Retinal pigment epithelial cell (primary cell): ENCODE results near the gene ACOT7.

Source experiments
- DNase-seq: peaks from one replicate; pipeline ENCODE4 v3.0.0-alpha.2; 2010; ENCODE audit warnings: low read depth
- H3K4me3 ChIP-seq: 2 replicates; pipeline ENCODE4 v1.5.1; 2011; ENCODE audit warnings: mild to moderate bottlenecking, low read length, control low read depth, moderate library complexity
- TF ChIP-seq, protein P1 (sequence below): conservative IDR thresholded peaks from 2 replicates; pipeline ENCODE4 v1.5.1; 2011; ENCODE audit warnings: low read depth, low read length, control low read depth, inconsistent platforms

ACOT7 gene

DNA sequence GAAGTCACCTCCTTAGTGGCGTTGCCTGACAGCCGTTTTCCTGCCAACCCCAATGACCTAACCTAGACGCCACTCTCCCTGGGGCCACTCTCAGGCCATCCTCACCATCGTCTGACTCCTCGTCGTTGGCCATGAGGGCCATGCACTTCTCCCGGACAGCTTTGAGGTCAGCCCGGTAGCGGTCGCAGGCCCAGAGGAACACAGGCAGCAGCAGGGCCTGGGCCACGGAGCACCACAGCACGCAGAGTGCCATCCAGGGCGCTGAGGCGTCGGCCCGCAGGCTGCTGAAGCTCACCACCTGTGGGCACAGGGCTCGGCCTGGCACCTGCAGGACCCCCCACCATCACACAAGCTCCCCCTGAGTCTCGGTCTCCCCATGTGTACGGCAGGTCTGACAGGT lies 142.3 kb downstream of the ACOT7 start:
- no peak overlapping the region for H3K4me3 ChIP-seq
- TF ChIP-seq, protein P1, sequence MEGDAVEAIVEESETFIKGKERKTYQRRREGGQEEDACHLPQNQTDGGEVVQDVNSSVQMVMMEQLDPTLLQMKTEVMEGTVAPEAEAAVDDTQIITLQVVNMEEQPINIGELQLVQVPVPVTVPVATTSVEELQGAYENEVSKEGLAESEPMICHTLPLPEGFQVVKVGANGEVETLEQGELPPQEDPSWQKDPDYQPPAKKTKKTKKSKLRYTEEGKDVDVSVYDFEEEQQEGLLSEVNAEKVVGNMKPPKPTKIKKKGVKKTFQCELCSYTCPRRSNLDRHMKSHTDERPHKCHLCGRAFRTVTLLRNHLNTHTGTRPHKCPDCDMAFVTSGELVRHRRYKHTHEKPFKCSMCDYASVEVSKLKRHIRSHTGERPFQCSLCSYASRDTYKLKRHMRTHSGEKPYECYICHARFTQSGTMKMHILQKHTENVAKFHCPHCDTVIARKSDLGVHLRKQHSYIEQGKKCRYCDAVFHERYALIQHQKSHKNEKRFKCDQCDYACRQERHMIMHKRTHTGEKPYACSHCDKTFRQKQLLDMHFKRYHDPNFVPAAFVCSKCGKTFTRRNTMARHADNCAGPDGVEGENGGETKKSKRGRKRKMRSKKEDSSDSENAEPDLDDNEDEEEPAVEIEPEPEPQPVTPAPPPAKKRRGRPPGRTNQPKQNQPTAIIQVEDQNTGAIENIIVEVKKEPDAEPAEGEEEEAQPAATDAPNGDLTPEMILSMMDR: no peak
- DNase-seq: no peak

DNA sequence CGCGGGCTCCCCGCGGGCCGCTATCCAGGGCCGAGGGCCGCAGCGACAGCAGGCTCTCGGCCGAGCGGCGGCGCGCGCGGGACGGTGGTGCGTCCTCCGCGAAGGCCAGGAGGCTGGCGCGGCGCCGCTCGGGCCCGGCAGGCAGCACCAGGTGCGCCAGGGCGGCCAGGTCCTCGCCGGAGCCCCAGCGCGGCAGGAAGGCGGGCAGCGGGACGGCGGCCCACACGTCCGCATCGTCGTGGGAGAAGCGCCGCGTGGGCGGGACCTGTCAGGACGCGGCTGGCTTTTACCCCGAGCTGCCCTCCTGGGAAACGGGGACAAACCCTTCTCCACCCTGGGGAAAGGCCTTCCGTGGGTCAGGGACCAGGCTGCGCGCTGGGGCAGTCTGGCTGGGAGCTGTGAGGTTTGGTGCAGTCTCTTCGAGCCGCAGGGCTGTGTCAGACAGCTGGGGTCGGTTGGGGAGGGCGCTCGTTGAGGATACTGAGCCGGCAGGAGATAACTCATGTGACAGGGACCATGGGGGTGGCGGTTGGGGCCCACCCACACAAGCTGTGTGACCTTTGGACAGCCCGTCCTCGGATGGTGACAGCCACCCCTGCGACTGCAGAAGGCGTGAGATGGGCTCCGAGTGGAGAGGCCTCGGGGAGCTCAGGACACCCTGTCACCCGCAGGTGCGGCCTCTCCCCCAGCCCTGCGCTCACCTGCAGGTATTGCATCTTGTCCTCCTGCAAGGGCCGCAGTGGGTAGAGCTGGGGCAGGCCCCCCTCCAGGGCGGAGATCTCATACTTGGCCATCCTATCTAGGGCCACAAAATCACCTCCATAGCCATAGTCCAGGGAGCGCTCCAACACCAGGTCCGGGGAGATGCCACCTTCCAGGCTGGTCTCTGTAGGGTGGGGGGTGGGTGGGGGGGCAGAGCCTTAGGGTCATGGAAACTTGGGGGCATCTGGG lies 143.6 kb downstream of the ACOT7 start:
- DNase-seq: no peak
- TF ChIP-seq, protein P1: no peak
- no peak overlapping the region for H3K4me3 ChIP-seq

DNA sequence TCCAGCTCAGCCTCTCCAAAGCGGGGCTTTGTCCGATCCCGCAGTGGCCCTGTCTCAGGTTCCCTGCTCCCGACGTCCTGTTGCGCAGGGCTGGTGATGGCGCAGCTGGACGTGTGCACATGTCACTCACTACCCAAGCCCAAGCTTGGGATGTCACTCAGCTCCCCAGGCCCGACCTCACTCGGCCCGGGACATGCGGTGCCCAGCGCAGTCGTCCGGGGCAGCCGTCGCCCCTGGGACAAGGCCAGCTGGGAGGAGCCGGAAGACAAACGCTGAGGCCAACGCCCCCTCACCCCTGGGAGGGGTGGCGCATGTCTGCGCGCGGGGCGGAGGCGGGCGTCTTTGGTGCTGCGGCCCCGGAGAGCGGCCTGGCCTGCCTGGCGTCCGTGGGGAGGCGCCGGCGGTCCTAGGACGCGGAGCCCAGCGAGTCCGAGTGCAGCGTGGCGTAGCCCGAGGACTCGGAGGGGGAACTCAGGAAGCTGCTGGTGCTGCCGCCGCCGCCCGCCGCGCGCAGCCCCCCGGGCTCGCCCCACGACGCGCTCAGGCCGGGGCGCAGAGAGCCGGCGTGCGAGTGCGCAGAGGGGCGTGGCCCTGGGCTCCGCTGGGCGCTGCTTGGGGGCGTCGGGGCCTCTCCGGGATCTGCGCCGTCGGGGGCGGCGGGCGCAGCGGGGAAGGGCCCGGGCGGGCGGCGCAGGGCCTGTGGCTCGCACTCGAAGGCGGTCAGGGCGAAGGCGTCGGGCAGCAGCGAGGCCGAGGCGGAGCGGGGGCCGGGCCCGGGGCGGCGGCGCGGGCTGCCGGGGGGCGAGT lies 144.4 kb downstream of the ACOT7 start:
- no peak for DNase-seq
- TF ChIP-seq, protein P1: no peak
- no peak overlapping the region for H3K4me3 ChIP-seq

DNA sequence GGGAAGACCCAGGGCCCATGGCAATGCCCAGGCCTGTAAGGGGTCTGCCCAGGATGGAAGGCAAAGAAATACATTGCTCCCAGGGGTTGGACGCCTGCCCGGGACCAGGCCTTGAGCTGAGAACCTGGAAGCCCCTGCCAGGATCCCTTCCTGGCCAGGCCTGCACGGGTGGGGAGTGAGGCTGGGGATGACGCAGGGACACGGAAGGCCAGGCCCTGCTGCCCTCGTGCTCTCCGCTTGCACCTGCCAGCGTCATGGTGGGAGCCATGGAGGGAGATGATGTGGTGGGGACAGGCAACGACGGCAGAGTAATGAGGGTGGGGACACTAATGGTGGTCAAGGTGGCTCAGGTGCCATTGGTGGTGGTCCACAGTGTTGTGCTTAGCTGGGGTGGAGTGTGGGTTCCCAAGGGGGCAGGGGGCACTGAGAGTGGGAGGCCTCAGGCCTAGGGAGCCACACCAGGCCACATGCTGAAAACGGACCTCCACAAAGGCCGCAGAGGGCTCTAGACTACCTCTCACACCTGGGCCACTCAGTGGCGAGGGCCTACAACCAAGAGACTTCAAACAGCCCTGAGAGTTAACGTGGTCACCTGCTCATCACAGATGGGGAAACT lies 145.3 kb downstream of the ACOT7 start:
- TF ChIP-seq, protein P1: no peak
- no peak for DNase-seq
- no peak overlapping the region for H3K4me3 ChIP-seq

DNA sequence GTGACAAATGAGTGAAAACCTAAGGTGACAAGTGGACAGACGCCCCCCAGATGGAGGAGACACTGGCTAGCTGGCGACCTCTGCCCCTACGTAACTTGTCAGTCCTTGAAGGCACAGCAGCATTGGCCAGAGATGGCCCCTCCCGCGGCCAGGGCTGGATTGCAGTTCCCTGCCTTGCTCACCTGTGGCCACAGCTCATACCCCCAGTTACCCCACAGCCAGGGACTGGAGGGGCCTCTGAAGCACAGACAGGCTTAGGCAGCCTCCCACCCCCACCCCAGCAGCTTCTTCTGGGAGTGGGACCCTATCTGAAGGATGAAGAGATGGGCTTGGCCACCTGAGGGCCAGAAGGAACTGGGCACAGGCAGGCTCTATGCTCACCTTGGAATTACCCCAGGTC lies 145.9 kb downstream of the ACOT7 start:
- TF ChIP-seq, protein P1: no peak
- H3K4me3 ChIP-seq: no peak overlapping the region
- DNase-seq: no peak

DNA sequence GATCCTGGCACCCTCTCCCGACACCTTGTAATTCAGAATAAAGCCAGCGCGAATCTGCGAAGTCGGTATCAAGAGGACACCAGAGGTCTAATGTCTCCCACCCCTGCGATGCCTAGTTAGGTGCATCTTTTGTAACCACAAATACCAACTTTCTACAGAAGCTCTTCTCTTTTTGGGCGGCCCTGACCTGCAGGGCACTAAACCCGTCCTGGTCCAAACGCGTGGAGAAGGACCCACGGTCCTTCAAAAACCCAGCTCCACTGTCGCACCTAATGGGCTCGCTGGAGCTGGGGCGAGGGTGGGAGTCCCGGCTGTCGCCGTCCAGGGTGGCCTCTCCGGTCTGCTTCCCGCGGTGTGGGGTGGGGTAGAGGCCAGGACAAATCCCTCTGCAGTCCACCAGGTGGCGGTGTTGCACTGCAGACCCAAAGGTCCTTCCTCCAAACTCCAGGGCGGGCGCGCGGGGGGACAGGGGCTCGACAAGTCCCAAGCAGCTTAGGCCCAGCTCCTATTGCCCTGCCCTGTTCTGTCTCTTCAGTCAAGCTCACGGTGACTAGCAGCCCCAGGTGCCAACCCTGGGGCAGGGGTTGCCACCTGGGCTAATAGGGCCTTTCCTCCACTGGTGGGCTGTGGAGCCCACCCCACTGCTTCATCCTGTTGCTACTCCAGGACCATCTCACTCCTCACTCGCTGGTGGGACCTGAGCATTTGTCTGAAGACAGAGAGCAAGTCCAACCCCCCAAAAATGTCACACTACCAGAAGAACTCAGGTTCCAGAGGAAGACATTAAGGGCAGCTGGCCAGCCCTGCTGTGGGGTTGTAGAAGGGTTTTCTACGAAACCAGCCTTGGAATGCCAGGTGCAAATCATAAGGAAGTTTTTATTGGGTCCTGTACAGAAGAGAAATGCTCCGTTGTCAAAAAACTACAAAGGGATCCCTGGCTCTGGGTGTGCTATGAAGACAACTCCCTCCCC lies 146.8 kb downstream of the ACOT7 start:
- no peak overlapping the region for H3K4me3 ChIP-seq
- TF ChIP-seq, protein P1: peak; percentile 85
- DNase-seq: no peak
